GM23338 (cell line): ENCODE measurements around the gene CDH23. TPM values are rescaled to one million over a fixed set of nuclear protein-coding genes. Genes with fewer than 3 reads are reported as not detected.
A peak's percentile ranks its signal among the peaks of the same experiment; 100 is the strongest.

ENCODE experiments used
- ATAC-seq: fragments of 200-7000 bp; cut with Tn5 transposase; 3 replicates; pipeline ENCODE4 v1.9.1; 2020
- DNase-seq: peaks from one replicate; pipeline ENCODE4 v3.0.0-alpha.2; 2015; ENCODE audit warnings: low spot score
- H2AFZ ChIP-seq: fragments of 200-600 bp; sonication (generic); 2 replicates; pipeline ENCODE4 v1.8.0; 2016; ENCODE audit warnings: antibody characterized with exemption, mild to moderate bottlenecking, moderate library complexity
- H3F3A ChIP-seq: fragments of 200-600 bp; sonication (generic); replicated peaks from 2 replicates; pipeline ENCODE4 v1.8.0; 2017; ENCODE audit warnings: antibody characterized with exemption, mixed run types, low read depth
- H3K27ac ChIP-seq: fragments of 200-600 bp; sonication (generic); 2 replicates; pipeline ENCODE4 v1.6.1; 2016; ENCODE audit warnings: low read depth
- H3K27me3 ChIP-seq: fragments of 200-600 bp; sonication (generic); 2 replicates; pipeline ENCODE4 v1.8.0; 2016; ENCODE audit warnings: mild to moderate bottlenecking, mixed run types, moderate library complexity; ENCODE audit not compliant: insufficient read depth
- H3K36me3 ChIP-seq: fragments of 200-600 bp; sonication (generic); 2 replicates; pipeline ENCODE4 v1.8.0; 2016; ENCODE audit warnings: mild to moderate bottlenecking; ENCODE audit not compliant: insufficient read depth
- H3K4me1 ChIP-seq: fragments of 200-600 bp; sonication (generic); 2 replicates; pipeline ENCODE4 v1.8.0; 2016; ENCODE audit warnings: mild to moderate bottlenecking, moderate library complexity; ENCODE audit not compliant: insufficient read depth
- H3K4me2 ChIP-seq: fragments of 200-600 bp; sonication (generic); 2 replicates; pipeline ENCODE4 v1.7.1; 2017; ENCODE audit warnings: mixed run types
- H3K4me3 ChIP-seq: fragments of 200-600 bp; sonication (generic); 2 replicates; pipeline ENCODE4 v1.6.1; 2016; ENCODE audit warnings: mixed run types
- H3K79me2 ChIP-seq: fragments of 200-600 bp; sonication (generic); replicated peaks from 2 replicates; pipeline ENCODE4 v1.8.0; 2017; ENCODE audit warnings: mild to moderate bottlenecking; ENCODE audit not compliant: insufficient read depth
- H3K9me2 ChIP-seq: fragments of 200-600 bp; sonication (generic); 2 replicates; pipeline ENCODE4 v1.8.0; 2017; ENCODE audit not compliant: insufficient read depth
- H4K20me1 ChIP-seq: fragments of 200-600 bp; sonication (generic); replicated peaks from 2 replicates; pipeline ENCODE4 v1.8.0; 2017; ENCODE audit warnings: mild to moderate bottlenecking; ENCODE audit not compliant: insufficient read depth
- H3K27ac Mint-ChIP-seq: 2 replicates; pipeline ENCODE4 v1.8.0; 2020; ENCODE audit warnings: inconsistent platforms, mild to moderate bottlenecking, moderate library complexity, mixed read lengths
- H3K27me3 Mint-ChIP-seq: 3 replicates; pipeline ENCODE4 v1.8.0; 2022; ENCODE audit warnings: low read depth, mild to moderate bottlenecking, moderate library complexity, mixed read lengths, inconsistent platforms; ENCODE audit not compliant: insufficient read depth, poor library complexity
- H3K36me3 Mint-ChIP-seq: 3 replicates; pipeline ENCODE4 v1.8.0; 2021; ENCODE audit warnings: low read depth, mild to moderate bottlenecking, inconsistent platforms, moderate library complexity, mixed read lengths
- H3K4me1 Mint-ChIP-seq: 3 replicates; pipeline ENCODE4 v1.8.0; 2020; ENCODE audit warnings: mild to moderate bottlenecking, inconsistent platforms, mixed read lengths
- H3K4me3 Mint-ChIP-seq: 3 replicates; pipeline ENCODE4 v1.8.0; 2021; ENCODE audit warnings: moderate library complexity, mild to moderate bottlenecking, inconsistent platforms, mixed read lengths
- H3K9me3 Mint-ChIP-seq: 3 replicates; pipeline ENCODE4 v1.8.0; 2020; ENCODE audit warnings: moderate library complexity, mild to moderate bottlenecking, inconsistent platforms, mixed read lengths
- CREB1 ChIP-seq: fragments of 250-450 bp; sonication (Bioruptor Pico); IDR thresholded peaks from 2 replicates; pipeline ENCODE4 v1.5.0; 2020; ENCODE audit warnings: low read depth, mild to moderate bottlenecking, moderate library complexity
- CTCF ChIP-seq, 2 experiments: fragments of 200-600 bp in 1 of 2; sonication (generic) in 1 of 2; conservative IDR thresholded peaks; 2 replicates each; pipeline versions ENCODE4 v1.5.1 to v1.6.1; 2016 to 2017; ENCODE audit warnings: antibody characterized with exemption in 2 of 2, low read depth in 2 of 2, mild to moderate bottlenecking in 2 of 2, moderate library complexity in 1 of 2
- ETS1 ChIP-seq: IDR thresholded peaks from 2 replicates; pipeline ENCODE4 v1.6.1; 2016; ENCODE audit warnings: antibody characterized with exemption
- EZH2 ChIP-seq: fragments of 200-600 bp; sonication (generic); IDR thresholded peaks from one replicate; pipeline ENCODE4 v1.8.0; 2017; ENCODE audit warnings: antibody characterized with exemption, mild to moderate bottlenecking, low read depth; ENCODE audit not compliant: unreplicated experiment
- EZH2phosphoT487 ChIP-seq: fragments of 200-600 bp; sonication (generic); IDR thresholded peaks from one replicate; pipeline ENCODE4 v1.8.1; 2018; ENCODE audit warnings: antibody characterized with exemption; ENCODE audit not compliant: unreplicated experiment
- JUNB ChIP-seq: IDR thresholded peaks from one replicate; pipeline ENCODE4 v1.6.1; 2016; ENCODE audit warnings: antibody characterized with exemption; ENCODE audit not compliant: unreplicated experiment
- NANOG ChIP-seq: IDR thresholded peaks from 2 replicates; pipeline ENCODE4 v1.6.1; 2016; ENCODE audit warnings: antibody characterized with exemption, borderline replicate concordance
- POLR2AphosphoS5 ChIP-seq: IDR thresholded peaks from 2 replicates; pipeline ENCODE4 v1.6.1; 2016; ENCODE audit warnings: antibody characterized with exemption, low read depth
- REST ChIP-seq: IDR thresholded peaks from one replicate; pipeline ENCODE4 v1.6.1; 2018; ENCODE audit warnings: antibody characterized with exemption; ENCODE audit not compliant: unreplicated experiment
- STAT1 ChIP-seq: IDR thresholded peaks from one replicate; pipeline ENCODE4 v1.6.1; 2016; ENCODE audit warnings: antibody characterized with exemption; ENCODE audit not compliant: unreplicated experiment
- ZNF114 ChIP-seq: fragments of 250-450 bp; sonication (Bioruptor Pico); IDR thresholded peaks from 2 replicates; pipeline ENCODE4 v1.5.0; 2020; ENCODE audit warnings: mild to moderate bottlenecking, moderate library complexity
- ZNF331 ChIP-seq: fragments of 250-450 bp; sonication (Bioruptor Pico); IDR thresholded peaks from 2 replicates; pipeline ENCODE4 v1.5.0; 2020; ENCODE audit warnings: low read depth, mild to moderate bottlenecking, moderate library complexity
- ZNF462 ChIP-seq: fragments of 250-450 bp; sonication (Bioruptor Pico); IDR thresholded peaks from 2 replicates; pipeline ENCODE4 v1.5.0; 2020; ENCODE audit warnings: mild to moderate bottlenecking, moderate library complexity
- polyA plus RNA-seq: library from polyadenylated mRNA; unstranded; fragments of >200 nt; fragmentation: Nextera tagmentation; extraction: Ambion mirVana; gene quantifications from 2 replicates; pipeline ENCODE4 v1.2.1, GENCODE V29; 2016
- total RNA-seq: library from RNA; depleted of rRNA; stranded (reverse); fragments of >200 nt; shearing (Covaris generic); gene quantifications from 2 replicates; pipeline ENCODE4 v1.2.3, GENCODE V29; 2014

The CDH23 gene
- total and polyA plus RNA-seq, 2 experiments from 2014 or later = 0.95 to 4.3 TPM

- peaks cover 40% of the 10 kb centered on the region for H3K4me1 ChIP-seq
- Mint-ChIP-seq H3K4me1 (peaks cover 48% of the 10 kb centered on the region), H3K9me3 (no peaks in the 10 kb centered on the region), H3K36me3 (peaks cover 16% of the 10 kb centered on the region), H3K27ac (peak overlapping the region; percentile 67), H3K27me3 (peaks cover 14% of the 10 kb centered on the region), H3K4me3 (no peak overlapping the region)
- peaks cover 80% of the 10 kb centered on the region for H4K20me1 ChIP-seq
- TF ChIP-seq EZH2phosphoT487 (no peak), EZH2 (no peak), POLR2AphosphoS5 (no peak), NANOG (no peak), REST (no peak), STAT1 (no peak), CTCF (conservative IDR thresholded peaks at IDR 0.05; ENCODE audit: low read depth in 2 of 2) (no peak), ZNF114 (no peak), ZNF462 (CRISPR knock-in tag) (no peak), CREB1 (CRISPR knock-in tag) (no peak), ETS1 (no peak), ZNF331 (no peak), JUNB (no peak)
- peaks cover 4% of the 10 kb centered on the region for H3K36me3 ChIP-seq
- no peak overlapping the region for H2AFZ ChIP-seq
- peak overlapping the region; percentile 39; the same call in 1 of the 2 replicates for H3K27ac ChIP-seq
- H3K4me3 ChIP-seq = no peak overlapping the region
- ATAC-seq = no peak
- no peak for DNase-seq
- H3K27me3 ChIP-seq = no peaks in the 10 kb centered on the region
- peaks cover 94% of the 10 kb centered on the region for H3K79me2 ChIP-seq
- H3K4me2 ChIP-seq = peak overlapping the region; percentile 20
- no peaks in the 10 kb centered on the region; the same call in 1 of the 2 replicates for H3F3A ChIP-seq
- H3K9me2 ChIP-seq = no peaks in the 10 kb centered on the region
These were observed 439.2 kb downstream of the CDH23 start for GRCh38 chr10:71835671-71836595.
